22Rv1 (cell line): ENCODE measurements around the gene FCER1G.

Experiments used
- CTCF ChIP-seq: fragments of 450-650 bp; IDR thresholded peaks from 2 replicates; pipeline ENCODE4 v1.5.1; 2017; ENCODE audit warnings: mild to moderate bottlenecking
- ZFX ChIP-seq: fragments of 450-650 bp; IDR thresholded peaks from 2 replicates; pipeline ENCODE4 v1.6.1; 2017; ENCODE audit warnings: antibody characterized with exemption, borderline replicate concordance

- TF ChIP-seq CTCF (no peak), ZFX (no peak)
Observed at GRCh38 chr1:161206411-161207140, 8.5 kb upstream of the FCER1G start.
